Erythroblast (primary cell): ENCODE measurements around the gene H2AZ1.

ENCODE experiments used
- GATA1 ChIP-seq: IDR thresholded peaks from 2 replicates; pipeline ENCODE4 v1.6.1; 2011; ENCODE audit warnings: low read depth, mild to moderate bottlenecking, control low read depth, low read length, moderate library complexity
- POLR2A ChIP-seq: IDR thresholded peaks from 2 replicates; pipeline ENCODE4 v1.6.1; 2011; ENCODE audit warnings: mild to moderate bottlenecking, low read length

DNA sequence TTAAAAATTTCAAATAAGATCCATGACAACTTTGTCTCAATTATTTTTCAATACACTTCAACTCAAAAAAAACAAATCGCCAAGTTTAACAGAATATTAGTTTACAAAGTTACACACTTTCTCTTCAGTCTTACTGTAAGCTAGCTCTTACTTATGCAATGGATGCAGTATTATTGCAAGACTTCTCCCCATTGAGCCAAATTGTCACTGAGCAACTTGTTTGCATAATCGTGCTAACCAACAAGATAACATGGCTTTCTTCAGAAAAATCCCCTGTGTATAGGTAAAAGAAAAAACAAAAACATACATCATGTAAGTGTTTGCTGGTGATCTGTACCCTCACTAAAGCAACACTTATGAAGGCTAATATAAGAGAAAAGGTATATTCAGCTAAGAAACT, 22.5 kb downstream of the H2AZ1 start:
- TF ChIP-seq POLR2A (no peak), GATA1 (no peak)
